Thymus (tissue), 2 donors: ENCODE results near the gene USP54. TPM values are rescaled to one million over a fixed set of nuclear protein-coding genes. Genes with fewer than 3 reads are reported as not detected.

Source experiments
- polyA plus RNA-seq: library from polyadenylated mRNA; stranded (reverse); fragments of 200-250 nt; gene quantifications from one replicate; pipeline ENCODE4 v1.2.3, GENCODE V29; 2013
- total RNA-seq: library from RNA; stranded (reverse); fragments of 120-200 nt; gene quantifications from one replicate; pipeline ENCODE4 v1.2.4, GENCODE V29; 2013
- donor health status: healthy.

The USP54 gene
- total and polyA plus RNA-seq, 2 donors, result 8.2 to 10.4 TPM

Other genes starting within 250 kb of the USP54 start
- gene CFAP70, start 232.5 kb downstream of the USP54 start, total RNA-seq, result 1.7 TPM
- gene CFAP70, start 232.5 kb downstream of the USP54 start, polyA plus RNA-seq, result 14.3 TPM
- 55.7 TPM for gene ANXA7, start 177.3 kb downstream of the USP54 start, total RNA-seq
- gene ANXA7, start 177.3 kb downstream of the USP54 start, polyA plus RNA-seq, result 85.2 TPM
- gene MSS51, start 157.8 kb downstream of the USP54 start, total RNA-seq, result 1.2 TPM
- gene MSS51, start 157.8 kb downstream of the USP54 start, polyA plus RNA-seq, result 4.1 TPM
- gene PPP3CB, start 95.3 kb downstream of the USP54 start, total RNA-seq, result 14.7 TPM
- gene PPP3CB, start 95.3 kb downstream of the USP54 start, polyA plus RNA-seq, result 49.4 TPM
- 0.61 TPM for gene MYOZ1, start 50.1 kb upstream of the USP54 start, total RNA-seq
- gene MYOZ1, start 50.1 kb upstream of the USP54 start, polyA plus RNA-seq, result 0.91 TPM
- gene SYNPO2L, start 64.7 kb upstream of the USP54 start, total RNA-seq, result 0.09 TPM
- gene SYNPO2L, start 64.7 kb upstream of the USP54 start, polyA plus RNA-seq, result 0.21 TPM
- 3.7 TPM for gene AGAP5, start 106.8 kb upstream of the USP54 start, total RNA-seq
- 9.0 TPM for gene AGAP5, start 106.8 kb upstream of the USP54 start, polyA plus RNA-seq
- gene SEC24C, start 153.0 kb upstream of the USP54 start, total RNA-seq, result 40.2 TPM
- 31.4 TPM for gene SEC24C, start 153.0 kb upstream of the USP54 start, polyA plus RNA-seq
- 54.7 TPM for gene CHCHD1, start 190.7 kb upstream of the USP54 start, total RNA-seq
- gene CHCHD1, start 190.7 kb upstream of the USP54 start, polyA plus RNA-seq, result 78.2 TPM
- gene ZSWIM8, start 194.3 kb upstream of the USP54 start, total RNA-seq, result 27.1 TPM
- 106 TPM for gene ZSWIM8, start 194.3 kb upstream of the USP54 start, polyA plus RNA-seq
- gene NDST2, start 220.3 kb upstream of the USP54 start, total RNA-seq, result 29.4 TPM
- gene NDST2, start 220.3 kb upstream of the USP54 start, polyA plus RNA-seq, result 21.2 TPM